Esophagus muscularis mucosa (tissue), 4 donors: ENCODE results near the gene PTPRK. TPM values are rescaled to one million over a fixed set of nuclear protein-coding genes. Genes with fewer than 3 reads are reported as not detected.

ENCODE experiments used
- DNase-seq: peaks from one replicate; pipeline ENCODE4 v3.0.0-alpha.2; 2017; ENCODE audit errors: extremely low spot score
- H3K27ac ChIP-seq, 4 donors: fragments of 200-600 bp; sonication (generic); replicated peaks in 1 of 4; 1 replicate in 3 of 4; 2 replicates in 1 of 4; pipeline ENCODE4 v1.5.1; 2016 to 2019; ENCODE audit warnings: mild to moderate bottlenecking in 1 of 4
- H3K27me3 ChIP-seq, 4 donors: fragments of 200-600 bp; sonication (generic); one replicate each; pipeline versions ENCODE4 v1.5.1 to v1.6.0; 2016 to 2019
- H3K36me3 ChIP-seq, 4 donors: fragments of 200-600 bp; sonication (generic); one replicate each; pipeline ENCODE4 v1.5.1; 2016 to 2019
- H3K4me1 ChIP-seq, 4 donors: fragments of 200-600 bp; sonication (generic); one replicate each; pipeline ENCODE4 v1.5.1; 2016 to 2019
- H3K4me3 ChIP-seq, 4 donors: fragments of 200-600 bp; sonication (generic); 1 replicate in 2 of 4; 2 replicates in 2 of 4; pipeline ENCODE4 v1.5.1; 2016 to 2019; ENCODE audit warnings: mild to moderate bottlenecking in 4 of 4, moderate library complexity in 1 of 4
- H3K9me3 ChIP-seq, 4 donors: fragments of 200-600 bp; sonication (generic); 1 replicate in 3 of 4; 2 replicates in 1 of 4; pipeline ENCODE4 v1.5.1; 2016 to 2019
- CTCF ChIP-seq, 3 experiments: fragments of 200-600 bp in 2 of 3; fragments of 450-650 bp in 1 of 3; sonication (generic) in 2 of 3; IDR thresholded peaks; one replicate each; pipeline ENCODE4 v1.5.1; 2017 to 2019; ENCODE audit warnings: antibody characterized with exemption in 3 of 3, mild to moderate bottlenecking in 2 of 3, moderate library complexity in 1 of 3
- EP300 ChIP-seq: sonication (generic); formaldehyde crosslinking; IDR thresholded peaks from one replicate; pipeline ENCODE4 v1.6.1; 2017; ENCODE audit warnings: antibody characterized with exemption
- POLR2A ChIP-seq: fragments of 450-650 bp; IDR thresholded peaks from one replicate; pipeline ENCODE4 v1.6.1; 2017; ENCODE audit warnings: antibody characterized with exemption, moderate library complexity, mild to moderate bottlenecking, low read depth
- POLR2AphosphoS5 ChIP-seq, 2 donors: sonication (generic); formaldehyde crosslinking; IDR thresholded peaks; one replicate each; pipeline ENCODE4 v1.6.1; 2017; ENCODE audit warnings: antibody characterized with exemption in 2 of 2
- WGBS: methylation state at CpG from one replicate; pipeline ENCODE4 v1.1.5; 2018; 5-methylcytosine and 5-hydroxymethylcytosine counted together
- intact Hi-C: fragments of 100-400 bp; cut with DNase I; formaldehyde crosslinking; loops from one replicate; pipeline ENCODE4 v1.15.1; 2023
- total RNA-seq, 4 donors: library from RNA; depleted of rRNA; stranded (reverse); fragments of >200 nt; gene quantifications; one replicate each; pipeline versions ENCODE4 v1.1.0 to v1.2.1, GENCODE V29; 2016

Gene PTPRK
- total RNA-seq, 4 donors from 2014 or later: 36.8 to 53.1 (median 43.8) TPM

GRCh38 chr6:128347123-128347522, 173.3 kb downstream of the PTPRK start:
- Histone ChIP-seq H3K27ac (no peak overlapping the region), H3K4me1 (peaks cover 3 to 59% (median 40%) of the 10 kb centered on the region in 4 donors), H3K9me3 (no peaks in the 10 kb centered on the region), H3K36me3 (no peaks in the 10 kb centered on the region), H3K4me3 (no peak overlapping the region), H3K27me3 (no peaks in the 10 kb centered on the region)
- WGBS: 86% methylated on average over 3 of the region's 3 CpGs
- DNase-seq: no peak
- TF ChIP-seq CTCF (IDR thresholded peaks at IDR 0.05) (no peak), POLR2A (no peak), EP300 (no peak), POLR2AphosphoS5 (IDR thresholded peaks at IDR 0.05) (no peak)
- intact Hi-C loops: no loop called here

GRCh38 chr6:128346569-128346968, 173.8 kb downstream of the PTPRK start:
- H3K36me3 ChIP-seq: no peaks in the 10 kb centered on the region
- H3K4me3 ChIP-seq: no peak overlapping the region
- H3K27me3 ChIP-seq: no peaks in the 10 kb centered on the region
- intact Hi-C loops: no loop called here
- H3K9me3 ChIP-seq: no peaks in the 10 kb centered on the region
- H3K4me1 ChIP-seq: peaks cover 3 to 59% (median 40%) of the 10 kb centered on the region in 4 donors
- no peak overlapping the region for H3K27ac ChIP-seq
- DNase-seq: no peak
- TF ChIP-seq EP300 (no peak), POLR2A (no peak), POLR2AphosphoS5 (IDR thresholded peaks at IDR 0.05) (no peak), CTCF (IDR thresholded peaks at IDR 0.05) (no peak)
- 66% methylated on average over 1 of the region's 1 CpG for WGBS

- peaks cover 3 to 56% (median 35%) of the 10 kb centered on the region in 4 donors for H3K4me1 ChIP-seq
- H3K4me3 ChIP-seq: no peak overlapping the region
- WGBS: 91% methylated on average over 4 of the region's 4 CpGs
- no peak for DNase-seq
- no peak overlapping the region for H3K27ac ChIP-seq
- TF ChIP-seq POLR2A (no peak), EP300 (no peak), CTCF (IDR thresholded peaks at IDR 0.05) (no peak), POLR2AphosphoS5 (IDR thresholded peaks at IDR 0.05) (no peak)
- H3K27me3 ChIP-seq: no peaks in the 10 kb centered on the region
- H3K36me3 ChIP-seq: no peaks in the 10 kb centered on the region
- H3K9me3 ChIP-seq: no peaks in the 10 kb centered on the region
- intact Hi-C loops: no loop called here
Measured at GRCh38 chr6:128345278-128345677, 175.1 kb downstream of the PTPRK start.

- no peak overlapping the region for H3K27ac ChIP-seq
- intact Hi-C loops: no loop called here
- DNase-seq: no peak
- WGBS: 52% methylated on average over 3 of the region's 3 CpGs
- peaks cover 13 to 58% (median 39%) of the 10 kb centered on the region in 4 donors for H3K4me1 ChIP-seq
- no peaks in the 10 kb centered on the region for H3K9me3 ChIP-seq
- TF ChIP-seq POLR2A: no peak
- TF ChIP-seq CTCF (IDR thresholded peaks at IDR 0.05): no peak
- no peak for TF ChIP-seq POLR2AphosphoS5 (IDR thresholded peaks at IDR 0.05)
- TF ChIP-seq EP300: no peak
- no peaks in the 10 kb centered on the region for H3K27me3 ChIP-seq
- no peaks in the 10 kb centered on the region for H3K36me3 ChIP-seq
- H3K4me3 ChIP-seq: no peak overlapping the region
Measured at GRCh38 chr6:128343706-128344105, 176.7 kb downstream of the PTPRK start.
